A673 (cell line): ENCODE measurements around the gene KCNB1.

ENCODE experiments used
- EZH2 ChIP-seq: fragments of 200-600 bp; sonication (generic); IDR thresholded peaks from 2 replicates; pipeline ENCODE4 v1.6.1; 2017; ENCODE audit warnings: borderline replicate concordance, low read depth, mild to moderate bottlenecking, mixed read lengths, antibody characterized with exemption, low read length; ENCODE audit not compliant: poor library complexity, severe bottlenecking
- TF ChIP-seq, protein P1 (sequence below): fragments of 300-800, 200-600 bp; sonication (generic); conservative IDR thresholded peaks from 2 replicates; pipeline ENCODE4 v1.5.1; 2017; ENCODE audit warnings: low read depth, mild to moderate bottlenecking, antibody characterized with exemption, low read length, moderate library complexity, mixed read lengths

DNA sequence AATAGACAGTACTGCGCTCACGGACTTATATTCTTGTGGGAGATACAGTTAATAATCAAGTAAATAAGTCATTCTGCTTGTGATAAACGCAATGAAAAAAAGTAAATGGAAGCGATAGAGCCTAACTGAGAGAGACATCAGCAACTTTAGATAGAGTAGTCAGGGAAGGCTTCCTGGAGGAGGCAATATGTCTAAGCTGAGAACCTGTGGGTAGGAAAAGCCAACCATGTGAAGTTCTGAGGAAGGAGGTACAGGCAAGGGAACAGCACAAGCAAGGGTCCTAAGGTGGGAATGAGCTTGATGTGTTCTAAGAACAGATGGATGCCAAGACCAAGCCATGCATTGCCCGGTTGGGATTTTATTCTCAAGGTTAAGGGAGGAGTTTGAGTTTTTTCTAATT lies 7.2 kb upstream of the KCNB1 start:
- no peak for TF ChIP-seq EZH2
- TF ChIP-seq, protein P1, sequence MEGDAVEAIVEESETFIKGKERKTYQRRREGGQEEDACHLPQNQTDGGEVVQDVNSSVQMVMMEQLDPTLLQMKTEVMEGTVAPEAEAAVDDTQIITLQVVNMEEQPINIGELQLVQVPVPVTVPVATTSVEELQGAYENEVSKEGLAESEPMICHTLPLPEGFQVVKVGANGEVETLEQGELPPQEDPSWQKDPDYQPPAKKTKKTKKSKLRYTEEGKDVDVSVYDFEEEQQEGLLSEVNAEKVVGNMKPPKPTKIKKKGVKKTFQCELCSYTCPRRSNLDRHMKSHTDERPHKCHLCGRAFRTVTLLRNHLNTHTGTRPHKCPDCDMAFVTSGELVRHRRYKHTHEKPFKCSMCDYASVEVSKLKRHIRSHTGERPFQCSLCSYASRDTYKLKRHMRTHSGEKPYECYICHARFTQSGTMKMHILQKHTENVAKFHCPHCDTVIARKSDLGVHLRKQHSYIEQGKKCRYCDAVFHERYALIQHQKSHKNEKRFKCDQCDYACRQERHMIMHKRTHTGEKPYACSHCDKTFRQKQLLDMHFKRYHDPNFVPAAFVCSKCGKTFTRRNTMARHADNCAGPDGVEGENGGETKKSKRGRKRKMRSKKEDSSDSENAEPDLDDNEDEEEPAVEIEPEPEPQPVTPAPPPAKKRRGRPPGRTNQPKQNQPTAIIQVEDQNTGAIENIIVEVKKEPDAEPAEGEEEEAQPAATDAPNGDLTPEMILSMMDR = no peak
